Measurements from ENCODE around the gene TUBA4B.

- TF ChIP-seq CTBP1 (IDR thresholded peaks at IDR 0.05; ENCODE audit: borderline replicate concordance) (no peak), HDGF (IDR thresholded peaks at IDR 0.05; ENCODE audit: borderline replicate concordance) (no peak), TARDBP (IDR thresholded peaks at IDR 0.05) (no peak), SUZ12 (IDR thresholded peaks at IDR 0.05) (no peak), FOXM1 (IDR thresholded peaks at IDR 0.05; ENCODE audit: borderline replicate concordance) (no peak), ELF4 (IDR thresholded peaks at IDR 0.05) (no peak), L3MBTL2 (conservative IDR thresholded peaks at IDR 0.05) (no peak), FOXA1 (IDR thresholded peaks at IDR 0.05) (no peak), BHLHE40 (IDR thresholded peaks at IDR 0.05; ENCODE audit: borderline replicate concordance) (no peak)
These were observed 55.4 kb downstream of the TUBA4B start for GRCh38 chr2:219308142-219309101.
